ENCODE data around the gene APOL6. TPM values are rescaled to one million over a fixed set of nuclear protein-coding genes. Genes with fewer than 3 reads are reported as not detected.

Gene APOL6
- total and polyA plus RNA-seq, 9 of the 15 experiments (the other 6 are each of a cell fraction or from before 2014, with no cell fraction given), result 0.29 to 1.2 (median 0.70) TPM

GRCh38 chr22:35614404-35614803 lies 33.8 kb upstream of the APOL6 start:
- Histone ChIP-seq H3K4me1 (replicated peaks in 1 of 2; ENCODE audit: control insufficient read depth in 2 of 2, insufficient read depth in 2 of 2, low read length in 2 of 2) (peaks cover 0 to 7% of the 10 kb centered on the region in 2 experiments; a peak in 3 of 5 replicates), H3K4me3 (no peak overlapping the region), H3K4me2 (ENCODE audit: insufficient read depth, low read length) (no peak overlapping the region), H3K9me1 (ENCODE audit: control insufficient read depth, insufficient read depth, low read length) (no peaks in the 10 kb centered on the region), H3K36me3 (ENCODE audit: control insufficient read depth, insufficient read depth, low read length) (no peaks in the 10 kb centered on the region), H3K27ac (ENCODE audit: extremely low read depth, low read depth, low read length) (no peak overlapping the region), H3K27me3 (ENCODE audit: control insufficient read depth in 2 of 2, insufficient read depth in 2 of 2, low read length in 2 of 2) (peaks cover 0 to under 1% of the 10 kb centered on the region in 2 experiments; a peak in 1 of 5 replicates), H3K79me2 (ENCODE audit: control insufficient read depth, insufficient read depth, low read length) (no peaks in the 10 kb centered on the region), H4K20me1 (replicated peaks; ENCODE audit: control insufficient read depth, insufficient read depth, low read length) (no peaks in the 10 kb centered on the region), H3K9me3 (replicated peaks; ENCODE audit: control insufficient read depth, insufficient read depth, low read depth, low read length) (no peaks in the 10 kb centered on the region), H2AFZ (ENCODE audit: low read depth, low read length) (no peak overlapping the region), H3K9ac (ENCODE audit: insufficient read depth in 1 of 2, low read depth in 2 of 2, low read length in 2 of 2) (no peak overlapping the region)
- 93% methylated on average over 2 of the region's 2 CpGs for WGBS (ENCODE audit: insufficient coverage, low coverage, missing lambda C conversion rate)
- no peak for FAIRE-seq
- ChIA-PET CTCF (ENCODE audit: low intra/inter-chr PET ratio) (no interaction called here), POLR2A (no interaction called here)
- intact Hi-C loops (cut with micrococcal nuclease) (no loop called here), in situ Hi-C loops (cut with MboI) (loop anchor here (10.0 kb wide), 1 partner anchor 510 kb away; no protein-coding TSS in a partner anchor)
- no TSS peak for BruUV-seq (replicated peaks)
- ATAC-seq, result no peak
- TF ChIP-seq BHLHE40 (IDR thresholded peaks at IDR 0.05; ENCODE audit: low read length), result no peak
- TF ChIP-seq YY1 (IDR thresholded peaks at IDR 0.05; ENCODE audit: borderline replicate concordance in 1 of 3, control insufficient read depth in 1 of 3, extremely low read depth in 1 of 3, insufficient read depth in 3 of 3, insufficient read length in 1 of 3, insufficient replicate concordance in 2 of 3, low read depth in 1 of 3, low read length in 2 of 3), result no peak
- TF ChIP-seq, protein P1, sequence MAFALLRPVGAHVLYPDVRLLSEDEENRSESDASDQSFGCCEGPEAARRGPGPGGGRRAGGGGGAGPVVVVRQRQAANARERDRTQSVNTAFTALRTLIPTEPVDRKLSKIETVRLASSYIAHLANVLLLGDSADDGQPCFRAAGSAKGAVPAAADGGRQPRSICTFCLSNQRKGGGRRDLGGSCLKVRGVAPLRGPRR (CRISPR knock-in tag; IDR thresholded peaks at IDR 0.05), result no peak
- TF ChIP-seq ZNF224 (CRISPR knock-in tag; IDR thresholded peaks at IDR 0.05), result no peak
- TF ChIP-seq RBM25 (IDR thresholded peaks at IDR 0.05; ENCODE audit: low read depth, low read length, severe bottlenecking), result peak; percentile 75
- TF ChIP-seq SMARCA5 (IDR thresholded peaks at IDR 0.05), result peak; percentile 36; the same call in 1 of the 2 replicates
- no peak for TF ChIP-seq ZNF175 (CRISPR knock-in tag; IDR thresholded peaks at IDR 0.05; ENCODE audit: low read depth)
- no peak for TF ChIP-seq ZNF146 (CRISPR knock-in tag; IDR thresholded peaks at IDR 0.05; ENCODE audit: unreplicated experiment)
- TF ChIP-seq ZNF408 (CRISPR knock-in tag; IDR thresholded peaks at IDR 0.05; ENCODE audit: low read depth), result no peak
- TF ChIP-seq ZFP36 (IDR thresholded peaks at IDR 0.05; ENCODE audit: low read depth, low read length, partially characterized antibody), result peak; percentile 51
- no peak for TF ChIP-seq DDX20 (tag; IDR thresholded peaks at IDR 0.05; ENCODE audit: low read depth)
- no peak for TF ChIP-seq XRCC3 (IDR thresholded peaks at IDR 0.05)
- TF ChIP-seq RBFOX2 (IDR thresholded peaks at IDR 0.05; ENCODE audit: low read depth, low read length), result no peak
- peak; percentile 75; the same call in 1 of the 2 replicates for TF ChIP-seq BCOR (IDR thresholded peaks at IDR 0.05)
- DNase-seq (ENCODE audit: extremely low read depth in 1 of 4, low spot score in 3 of 4), result no peak
